Measurements from ENCODE around the gene ZNF197.

DNA sequence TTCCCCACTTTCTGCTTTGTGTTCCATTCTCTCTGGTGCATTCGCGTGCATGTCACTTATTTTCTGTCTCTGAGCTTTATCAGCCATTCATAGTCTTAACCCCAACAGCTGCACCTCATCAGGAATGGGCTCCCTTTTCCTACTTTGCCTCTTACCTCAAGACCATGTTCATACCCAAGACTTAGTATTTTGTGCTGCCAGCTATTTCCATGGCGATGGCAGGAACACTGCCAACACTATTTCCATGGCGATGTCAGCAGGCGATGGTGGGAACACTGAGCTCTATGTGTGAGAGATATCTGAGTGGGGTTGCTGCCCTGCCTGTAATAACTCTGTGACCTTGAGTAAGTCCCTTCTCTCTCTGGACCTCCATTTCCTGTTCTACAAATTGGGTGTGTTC, 29.2 kb downstream of the ZNF197 start:
- TF ChIP-seq, protein P1, sequence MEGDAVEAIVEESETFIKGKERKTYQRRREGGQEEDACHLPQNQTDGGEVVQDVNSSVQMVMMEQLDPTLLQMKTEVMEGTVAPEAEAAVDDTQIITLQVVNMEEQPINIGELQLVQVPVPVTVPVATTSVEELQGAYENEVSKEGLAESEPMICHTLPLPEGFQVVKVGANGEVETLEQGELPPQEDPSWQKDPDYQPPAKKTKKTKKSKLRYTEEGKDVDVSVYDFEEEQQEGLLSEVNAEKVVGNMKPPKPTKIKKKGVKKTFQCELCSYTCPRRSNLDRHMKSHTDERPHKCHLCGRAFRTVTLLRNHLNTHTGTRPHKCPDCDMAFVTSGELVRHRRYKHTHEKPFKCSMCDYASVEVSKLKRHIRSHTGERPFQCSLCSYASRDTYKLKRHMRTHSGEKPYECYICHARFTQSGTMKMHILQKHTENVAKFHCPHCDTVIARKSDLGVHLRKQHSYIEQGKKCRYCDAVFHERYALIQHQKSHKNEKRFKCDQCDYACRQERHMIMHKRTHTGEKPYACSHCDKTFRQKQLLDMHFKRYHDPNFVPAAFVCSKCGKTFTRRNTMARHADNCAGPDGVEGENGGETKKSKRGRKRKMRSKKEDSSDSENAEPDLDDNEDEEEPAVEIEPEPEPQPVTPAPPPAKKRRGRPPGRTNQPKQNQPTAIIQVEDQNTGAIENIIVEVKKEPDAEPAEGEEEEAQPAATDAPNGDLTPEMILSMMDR (IDR thresholded peaks at IDR 0.05) = no peak
- TF ChIP-seq EZH2 (IDR thresholded peaks at IDR 0.05; ENCODE audit: borderline replicate concordance, insufficient read depth, low read depth, low read length, poor library complexity, severe bottlenecking) = no peak
